Choroid plexus epithelial cell (primary cell): ENCODE measurements around the gene ESYT2.

Source experiments
- DNase-seq: peaks from one replicate; pipeline ENCODE4 v3.0.0-alpha.2; 2010; ENCODE audit warnings: low read depth
- H3K4me3 ChIP-seq: 2 replicates; pipeline ENCODE4 v1.5.1; 2011; ENCODE audit warnings: low read depth, mild to moderate bottlenecking, control low read depth, low read length, moderate library complexity
- TF ChIP-seq, protein P1 (sequence below): conservative IDR thresholded peaks from 2 replicates; pipeline ENCODE4 v1.5.1; 2011; ENCODE audit warnings: low read depth, mild to moderate bottlenecking, control low read depth, inconsistent platforms, low read length, moderate library complexity

ESYT2 gene

DNA sequence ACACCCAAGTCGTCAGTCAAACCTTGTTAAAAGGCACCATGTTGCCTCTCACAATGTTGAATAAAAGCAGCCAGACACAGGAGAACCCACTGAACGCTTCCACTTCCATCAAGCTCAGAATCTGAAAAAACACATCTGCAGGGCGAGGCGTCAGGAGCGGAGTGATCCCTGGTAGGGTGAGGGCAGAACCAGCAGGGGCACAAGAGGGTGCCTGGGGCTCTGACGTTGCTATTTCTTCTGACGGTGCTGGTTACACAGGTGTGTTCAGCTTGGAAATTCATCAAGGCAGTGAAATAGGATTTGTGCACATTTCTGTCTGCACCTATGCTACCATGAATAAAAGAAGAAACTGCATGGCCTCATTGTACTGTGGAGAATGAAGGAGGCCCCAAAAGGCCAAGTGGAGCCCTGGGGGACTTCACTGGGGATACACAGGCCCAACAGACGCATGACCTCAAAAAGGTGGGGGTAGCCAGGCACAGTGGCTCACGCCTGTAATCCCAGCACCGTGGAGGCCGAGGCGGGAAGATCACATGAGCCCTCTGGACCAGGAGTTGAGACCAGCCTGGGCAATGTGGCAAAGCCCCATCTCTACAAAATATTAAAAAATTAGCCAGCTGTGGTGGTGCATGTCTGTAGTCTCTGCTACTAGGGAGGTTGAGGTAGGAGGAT is 105.5 kb downstream of the ESYT2 start:
- TF ChIP-seq, protein P1, sequence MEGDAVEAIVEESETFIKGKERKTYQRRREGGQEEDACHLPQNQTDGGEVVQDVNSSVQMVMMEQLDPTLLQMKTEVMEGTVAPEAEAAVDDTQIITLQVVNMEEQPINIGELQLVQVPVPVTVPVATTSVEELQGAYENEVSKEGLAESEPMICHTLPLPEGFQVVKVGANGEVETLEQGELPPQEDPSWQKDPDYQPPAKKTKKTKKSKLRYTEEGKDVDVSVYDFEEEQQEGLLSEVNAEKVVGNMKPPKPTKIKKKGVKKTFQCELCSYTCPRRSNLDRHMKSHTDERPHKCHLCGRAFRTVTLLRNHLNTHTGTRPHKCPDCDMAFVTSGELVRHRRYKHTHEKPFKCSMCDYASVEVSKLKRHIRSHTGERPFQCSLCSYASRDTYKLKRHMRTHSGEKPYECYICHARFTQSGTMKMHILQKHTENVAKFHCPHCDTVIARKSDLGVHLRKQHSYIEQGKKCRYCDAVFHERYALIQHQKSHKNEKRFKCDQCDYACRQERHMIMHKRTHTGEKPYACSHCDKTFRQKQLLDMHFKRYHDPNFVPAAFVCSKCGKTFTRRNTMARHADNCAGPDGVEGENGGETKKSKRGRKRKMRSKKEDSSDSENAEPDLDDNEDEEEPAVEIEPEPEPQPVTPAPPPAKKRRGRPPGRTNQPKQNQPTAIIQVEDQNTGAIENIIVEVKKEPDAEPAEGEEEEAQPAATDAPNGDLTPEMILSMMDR = no peak
- no peak for DNase-seq
- no peak overlapping the region for H3K4me3 ChIP-seq

DNA sequence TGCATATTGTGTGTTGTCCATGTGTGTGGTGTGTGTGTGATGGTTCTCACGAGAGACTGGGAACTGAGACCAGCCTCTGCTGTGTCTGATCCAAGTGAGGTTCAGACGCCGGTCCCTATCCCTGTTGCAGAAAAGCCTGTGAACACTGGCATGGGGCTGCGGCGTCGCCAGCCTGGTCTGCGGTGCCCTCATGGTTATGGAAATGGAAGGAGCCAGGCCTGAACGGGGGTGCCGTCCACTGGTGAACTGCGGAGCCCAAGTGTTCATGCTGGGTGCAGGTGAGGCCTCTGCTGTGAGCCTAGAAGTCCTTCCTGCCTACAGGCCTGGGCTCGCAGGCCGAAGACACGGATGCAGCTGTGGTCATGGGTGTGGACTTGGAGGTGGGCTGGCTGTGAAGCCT is 106.0 kb downstream of the ESYT2 start:
- TF ChIP-seq, protein P1 = no peak
- no peak for DNase-seq
- H3K4me3 ChIP-seq = no peak overlapping the region

DNA sequence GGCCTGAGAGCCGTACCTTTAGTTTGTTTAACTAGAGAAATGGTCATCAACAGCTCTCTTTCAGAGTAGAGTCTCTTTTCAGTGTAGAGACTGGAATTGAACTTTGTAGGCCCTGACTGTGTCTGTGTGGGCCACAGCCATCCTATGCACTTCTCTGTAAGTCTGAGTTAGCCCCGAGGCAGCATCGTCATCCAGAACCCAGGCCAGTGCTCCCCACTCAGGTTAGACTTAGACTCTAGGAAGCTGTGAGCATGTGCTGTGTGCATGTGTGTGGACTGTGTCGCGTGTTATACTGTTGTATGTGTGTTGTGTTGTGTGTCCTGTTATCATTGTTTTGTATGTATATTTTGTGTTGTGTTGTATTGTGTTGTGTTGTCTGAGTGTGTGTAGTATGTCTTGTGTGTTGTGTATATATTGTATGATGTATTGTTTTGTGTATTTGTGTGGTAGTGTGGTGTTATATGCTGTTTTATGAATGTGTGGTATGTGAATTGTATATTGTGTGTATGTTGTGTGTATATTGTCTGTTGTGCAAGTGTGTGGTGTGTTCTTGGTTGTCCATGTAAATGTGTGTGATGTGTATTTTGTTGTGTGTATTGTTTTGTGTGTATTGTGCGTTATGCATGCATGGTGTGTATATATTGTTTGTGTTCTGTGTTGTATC is 106.6 kb downstream of the ESYT2 start:
- TF ChIP-seq, protein P1 = no peak
- no peak overlapping the region for H3K4me3 ChIP-seq
- DNase-seq = no peak

DNA sequence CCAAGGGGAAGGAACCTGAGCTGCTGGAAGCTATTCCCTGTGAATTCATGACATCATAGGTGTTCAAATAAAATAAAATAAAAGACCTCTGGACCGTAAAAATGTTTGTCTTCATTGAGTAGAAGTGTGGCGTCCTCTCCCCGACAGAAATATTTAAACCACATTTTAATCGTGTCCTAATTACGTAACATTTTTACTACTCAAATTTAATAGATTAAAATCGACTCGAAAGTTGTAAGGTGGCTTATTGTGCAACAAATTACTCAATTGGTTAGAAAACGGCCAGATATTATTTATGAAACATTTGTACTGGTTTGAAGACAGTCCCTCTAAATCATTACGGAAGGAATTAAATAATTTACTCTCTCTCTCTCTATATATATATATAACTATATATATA is 109.2 kb downstream of the ESYT2 start:
- TF ChIP-seq, protein P1 = no peak
- H3K4me3 ChIP-seq = no peak overlapping the region
- no peak for DNase-seq

DNA sequence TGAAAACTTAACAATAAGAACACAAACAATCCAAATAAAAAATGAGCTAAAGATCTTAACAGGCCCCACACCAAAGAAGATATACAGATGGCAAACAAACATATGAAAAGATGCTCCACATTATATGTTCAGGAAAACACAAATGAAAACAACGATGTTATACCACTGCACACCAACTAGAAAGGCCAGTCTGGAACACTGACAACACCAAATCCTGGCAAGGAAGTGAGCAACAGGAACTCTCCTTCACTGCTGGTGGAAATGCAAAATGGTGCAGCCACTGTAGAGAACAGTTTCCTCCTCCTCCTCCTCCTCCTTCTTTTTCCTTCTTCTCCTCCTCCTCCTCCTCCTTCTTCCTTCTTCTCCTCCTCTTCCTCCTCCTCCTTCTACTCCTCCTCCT is 112.5 kb downstream of the ESYT2 start:
- DNase-seq = no peak
- no peak overlapping the region for H3K4me3 ChIP-seq
- TF ChIP-seq, protein P1 = no peak

DNA sequence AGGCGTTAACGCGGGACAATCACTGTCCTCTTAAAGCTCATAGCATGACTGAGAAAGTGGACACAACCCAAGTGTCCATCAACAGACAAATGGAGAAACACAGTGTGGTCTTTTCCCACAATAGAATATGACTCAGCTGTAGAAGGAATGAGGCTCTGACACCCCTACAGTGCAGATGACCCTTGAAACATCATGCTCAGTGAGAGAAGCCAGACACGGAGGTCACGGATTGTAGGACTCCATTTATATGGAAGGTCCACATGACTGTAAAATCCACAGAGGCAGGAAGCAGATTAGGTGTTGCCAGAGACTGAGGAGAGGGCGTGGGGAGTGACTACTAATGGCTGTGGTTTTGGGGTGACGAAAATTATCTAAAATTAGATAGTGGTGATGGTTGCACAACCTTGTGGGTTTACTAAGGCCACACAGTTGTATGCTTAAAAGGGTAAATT is 118.6 kb downstream of the ESYT2 start:
- TF ChIP-seq, protein P1 = no peak
- no peak overlapping the region for H3K4me3 ChIP-seq
- DNase-seq = peak; percentile 97

DNA sequence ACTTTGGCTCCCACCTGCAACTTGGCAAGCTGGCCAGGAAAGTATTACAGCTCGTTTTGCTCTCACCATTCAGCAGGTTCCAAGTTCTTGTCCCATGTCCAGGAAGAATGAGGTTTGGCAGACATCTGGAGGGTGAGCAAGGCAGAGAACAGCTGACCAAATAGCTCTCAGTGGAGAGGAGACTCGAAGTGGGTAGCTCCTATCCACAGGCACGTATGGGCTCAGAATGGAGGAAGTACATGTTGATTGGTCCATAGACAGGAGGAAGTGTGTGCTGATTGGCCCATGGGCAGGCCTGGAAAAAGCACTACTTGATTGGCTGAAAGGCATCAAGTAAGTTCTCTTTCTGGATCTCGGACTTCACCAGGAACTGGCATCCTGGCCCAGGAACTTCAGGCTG is 121.7 kb downstream of the ESYT2 start:
- TF ChIP-seq, protein P1 = no peak
- no peak overlapping the region for H3K4me3 ChIP-seq
- peak; percentile 34 for DNase-seq
